Embryonic facial prominence (tissue), 1 donor: ENCODE results near the gene MVB12B.
A peak's percentile ranks its signal among the peaks of the same experiment; 100 is the strongest.

ENCODE experiments used
- DNase-seq: peaks from one replicate; pipeline ENCODE4 v3.0.0-alpha.2; 2016; ENCODE audit errors: extremely low spot score

The MVB12B gene

GRCh38 chr9:126494264-126494663 is 167.6 kb downstream of the MVB12B start:
- DNase-seq: no peak

GRCh38 chr9:126494746-126495145 is 168.1 kb downstream of the MVB12B start:
- no peak for DNase-seq

GRCh38 chr9:126495411-126496180 is 169.0 kb downstream of the MVB12B start:
- no peak for DNase-seq

- no peak for DNase-seq
Observed at GRCh38 chr9:126496181-126496576, 169.6 kb downstream of the MVB12B start.

DNA sequence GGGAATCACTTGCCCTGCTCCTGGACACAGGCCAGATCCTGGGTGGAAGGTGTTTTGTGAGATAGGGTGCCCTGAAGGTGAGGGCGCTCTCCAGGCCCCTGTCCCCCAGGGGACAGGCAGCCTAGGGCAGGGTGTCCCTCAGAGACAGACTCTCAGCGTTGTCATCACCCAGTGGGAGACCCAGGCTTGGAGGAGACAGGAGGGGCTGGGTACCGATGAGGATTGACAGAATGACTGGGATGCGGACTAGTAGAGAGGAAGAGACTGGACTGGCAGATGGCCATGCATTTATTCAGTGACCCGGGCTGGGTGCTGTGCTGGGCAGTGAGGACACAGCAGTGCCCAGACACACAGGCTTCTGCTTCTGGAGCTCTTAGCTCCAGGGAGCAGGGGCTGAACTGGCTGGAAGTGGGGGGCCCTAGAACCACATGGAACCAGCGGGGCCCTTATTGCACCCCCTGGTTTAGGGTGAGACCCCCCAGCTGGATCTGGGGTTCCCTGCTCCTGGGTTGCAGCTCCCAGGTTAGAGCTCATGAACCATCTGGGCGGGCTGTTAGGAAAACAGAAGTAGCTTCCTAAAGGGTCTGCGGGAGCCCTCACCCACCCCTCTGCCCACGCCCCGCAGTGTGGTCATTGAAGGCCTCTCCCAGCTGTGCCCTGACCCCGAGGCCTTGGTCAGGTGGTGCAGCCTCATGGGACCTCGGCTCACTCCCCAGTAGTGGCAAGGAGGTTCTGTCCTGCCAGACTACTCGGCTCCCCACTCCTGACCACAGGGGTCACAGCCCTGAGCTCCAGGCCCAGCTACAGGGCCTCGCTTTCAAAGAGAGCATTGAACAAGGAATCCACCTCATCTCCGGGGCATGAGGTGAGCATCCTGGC is 170.4 kb downstream of the MVB12B start:
- DNase-seq: no peak

DNA sequence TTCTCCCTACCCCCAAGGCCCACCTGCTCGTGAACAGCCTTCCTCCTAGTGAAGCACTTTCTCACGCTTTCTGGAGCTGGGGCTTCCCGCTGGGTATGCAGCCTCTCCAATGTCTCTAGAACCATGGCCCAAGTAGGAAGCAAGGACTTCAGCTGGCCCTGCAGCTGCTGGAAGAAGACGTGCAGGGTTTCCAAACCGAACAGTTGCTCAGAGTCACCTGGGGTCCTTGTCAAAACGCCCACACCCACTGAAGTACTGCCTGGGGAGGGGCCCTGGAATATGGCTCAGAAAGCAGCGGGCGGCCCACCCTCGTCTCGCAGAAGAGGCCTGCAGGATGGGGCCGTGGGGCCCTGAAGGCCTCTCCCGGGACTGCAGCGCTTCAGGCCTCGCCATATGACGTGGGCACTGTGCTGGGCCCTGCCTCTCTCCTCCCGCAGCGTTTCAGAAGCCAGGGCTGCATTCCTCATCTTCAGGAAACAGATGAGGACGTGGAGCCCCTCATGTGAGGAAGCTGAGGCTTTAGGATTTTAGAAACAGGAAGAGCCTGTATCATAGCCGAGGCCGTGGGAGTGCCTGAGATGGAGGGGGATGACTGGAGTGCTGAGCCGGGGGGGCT is 171.1 kb downstream of the MVB12B start:
- DNase-seq: no peak

GRCh38 chr9:126498331-126498730 is 171.7 kb downstream of the MVB12B start:
- no peak for DNase-seq

- DNase-seq: no peak
Observed at GRCh38 chr9:126499005-126499910, 172.6 kb downstream of the MVB12B start.

DNA sequence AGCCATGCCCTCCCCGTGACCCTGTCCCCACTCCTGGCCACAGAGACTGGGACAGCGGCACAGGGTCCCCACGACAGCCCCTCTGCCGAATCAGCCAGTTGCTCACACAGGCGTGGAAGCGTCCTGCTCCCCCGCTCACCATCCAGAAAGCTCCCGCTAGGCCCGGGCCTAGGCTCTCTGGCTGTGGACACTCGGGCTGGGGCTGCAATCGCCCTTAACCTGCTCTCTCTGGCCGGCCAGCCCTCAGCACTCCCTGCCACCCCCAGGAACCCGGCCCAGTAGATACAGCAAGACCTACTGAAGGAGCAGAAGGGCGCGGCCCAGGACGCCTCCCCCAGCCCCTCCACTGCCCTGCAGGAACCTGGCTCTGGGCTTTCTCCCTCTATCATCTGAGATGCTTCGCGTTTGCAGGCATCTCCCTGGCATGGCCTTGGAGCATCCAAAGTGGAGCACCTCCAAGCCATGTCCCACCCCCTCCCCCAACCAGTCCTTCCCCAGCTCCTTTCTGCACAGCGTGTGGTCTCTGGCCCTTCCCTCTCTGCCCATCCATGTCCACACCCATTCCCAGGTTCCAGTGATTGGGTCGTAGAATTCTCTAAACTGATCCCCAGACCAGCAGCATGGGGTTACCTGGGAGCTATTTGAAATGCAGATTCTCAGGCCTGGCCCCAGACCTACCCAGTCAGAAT is 173.4 kb downstream of the MVB12B start:
- no peak for DNase-seq

GRCh38 chr9:126500600-126501382 is 174.2 kb downstream of the MVB12B start:
- peak; percentile 67 for DNase-seq

DNA sequence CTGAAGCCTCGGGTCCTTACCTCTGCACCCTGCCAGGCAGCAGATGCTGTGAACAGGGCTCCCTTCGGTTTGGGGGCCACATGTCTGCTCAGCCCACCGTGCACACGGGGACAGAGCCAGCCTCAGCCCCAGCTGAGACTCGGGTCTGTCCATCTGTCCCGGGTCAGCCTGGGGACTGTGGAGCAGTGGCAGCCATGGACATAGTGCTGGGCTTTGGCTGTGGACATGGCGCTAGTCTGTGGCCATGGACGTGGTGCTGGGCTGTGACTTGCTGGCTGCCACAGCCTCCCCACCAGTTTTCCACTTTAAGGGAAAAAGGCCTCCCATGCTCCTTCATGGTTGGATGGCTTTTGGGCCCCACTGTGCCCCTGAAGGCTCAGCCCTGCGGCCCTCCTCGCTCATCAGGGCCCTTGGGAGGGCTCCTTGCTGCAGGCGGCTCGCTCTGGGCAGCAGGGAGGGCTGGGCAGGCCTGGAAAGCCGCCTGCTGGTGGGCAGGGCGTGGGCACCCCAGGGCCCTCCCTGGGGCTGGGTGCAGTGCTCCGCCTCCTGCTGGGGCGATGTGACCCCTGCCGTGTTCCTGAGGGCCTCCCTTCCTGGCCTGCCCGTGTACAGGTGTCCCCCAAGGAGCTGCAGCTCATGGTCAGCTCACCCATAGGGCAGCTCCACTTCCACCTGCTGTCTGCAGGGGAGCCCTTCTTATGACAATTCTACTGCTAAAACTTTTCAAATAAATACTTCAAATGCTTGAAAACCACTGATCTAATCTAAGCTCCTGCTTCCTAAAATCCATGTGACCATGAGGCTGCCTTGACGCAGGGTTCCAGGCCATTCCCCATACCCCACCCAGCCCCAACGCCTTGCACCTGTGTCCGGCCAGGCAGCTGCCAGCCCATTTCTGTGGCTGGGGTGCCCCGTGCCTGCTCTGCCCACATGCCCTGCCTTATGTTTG is 175.0 kb downstream of the MVB12B start:
- no peak for DNase-seq

DNA sequence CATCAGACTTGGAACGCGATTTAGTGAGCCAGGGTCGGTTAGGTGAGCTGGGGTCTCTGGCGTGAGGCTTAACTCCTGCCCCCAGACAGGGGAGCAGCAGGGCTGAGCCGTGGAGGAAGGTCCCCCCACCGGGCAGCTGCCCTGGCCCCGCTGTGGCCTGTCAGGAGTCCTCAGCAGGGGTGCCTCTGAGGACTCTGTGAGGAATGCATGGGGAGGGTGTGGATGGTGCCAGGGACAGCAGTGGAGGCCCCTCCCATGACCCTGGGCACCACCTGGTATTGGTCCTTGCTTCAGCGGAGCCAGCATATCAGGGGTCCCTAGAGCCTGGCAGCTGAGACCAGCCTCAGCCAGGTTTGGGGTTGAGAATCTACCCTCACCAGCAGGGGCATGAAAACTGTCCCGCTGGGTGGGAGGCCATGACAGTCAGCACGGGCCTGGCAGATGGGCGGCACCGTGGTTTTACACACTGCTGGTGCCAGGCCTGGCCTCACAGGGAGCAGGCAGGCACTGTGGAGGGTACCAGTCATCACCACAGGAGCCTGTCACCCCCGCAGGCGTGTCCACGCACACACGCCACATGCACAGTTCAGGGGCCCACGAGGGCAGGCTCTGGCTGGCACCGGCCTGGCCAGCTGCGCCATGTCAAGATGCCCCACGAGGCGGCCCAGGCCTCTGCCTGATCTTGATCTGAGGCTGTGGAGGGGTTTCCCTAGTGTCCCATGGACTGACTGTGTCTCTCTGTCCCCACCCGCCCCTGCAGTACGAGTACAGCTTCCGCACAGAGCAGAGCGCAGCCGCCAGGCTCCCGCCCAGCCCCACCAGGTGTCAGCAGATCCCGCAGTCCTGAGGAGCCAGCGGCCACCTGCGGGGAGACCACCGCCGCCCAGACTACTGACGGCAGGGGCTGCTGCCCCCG is 176.0 kb downstream of the MVB12B start:
- DNase-seq: no peak

DNA sequence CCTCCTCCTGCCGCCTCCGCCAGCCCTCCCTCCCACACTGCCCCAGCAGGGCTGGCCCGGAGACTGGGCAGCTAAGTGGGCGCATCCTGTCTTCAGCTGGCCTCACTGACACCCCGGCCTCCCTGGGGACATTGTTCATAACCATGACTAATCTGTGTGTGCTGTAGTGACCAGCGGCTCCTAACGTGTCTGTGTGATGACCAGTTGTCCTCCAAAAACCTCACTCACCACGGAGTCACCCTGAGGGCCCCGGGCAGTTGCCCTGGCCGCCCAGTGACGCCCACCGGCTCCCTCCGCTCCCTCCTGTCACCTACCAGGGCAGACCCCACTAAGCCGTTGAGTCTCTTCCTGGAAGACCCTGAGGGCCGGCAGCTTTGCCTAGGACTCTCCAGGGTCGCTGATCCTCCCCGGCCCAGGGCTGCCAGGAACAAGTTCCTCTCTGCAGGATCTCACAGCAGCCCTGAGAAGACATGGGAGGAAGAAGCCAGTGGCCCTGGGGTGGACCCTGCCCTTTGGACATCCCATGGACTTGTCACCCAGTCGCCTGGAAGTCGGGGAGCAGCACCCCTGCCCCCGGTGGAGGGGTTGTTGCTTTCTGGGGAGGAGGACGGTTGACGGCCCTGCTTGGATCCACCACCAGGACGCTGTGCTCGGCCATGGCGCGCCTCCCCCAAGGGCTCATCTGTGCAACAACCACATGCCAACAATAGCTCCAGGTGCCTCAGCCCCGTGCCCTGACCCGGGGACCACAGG is 176.9 kb downstream of the MVB12B start:
- DNase-seq: no peak

GRCh38 chr9:126504086-126504976 is 177.7 kb downstream of the MVB12B start:
- DNase-seq: no peak

DNA sequence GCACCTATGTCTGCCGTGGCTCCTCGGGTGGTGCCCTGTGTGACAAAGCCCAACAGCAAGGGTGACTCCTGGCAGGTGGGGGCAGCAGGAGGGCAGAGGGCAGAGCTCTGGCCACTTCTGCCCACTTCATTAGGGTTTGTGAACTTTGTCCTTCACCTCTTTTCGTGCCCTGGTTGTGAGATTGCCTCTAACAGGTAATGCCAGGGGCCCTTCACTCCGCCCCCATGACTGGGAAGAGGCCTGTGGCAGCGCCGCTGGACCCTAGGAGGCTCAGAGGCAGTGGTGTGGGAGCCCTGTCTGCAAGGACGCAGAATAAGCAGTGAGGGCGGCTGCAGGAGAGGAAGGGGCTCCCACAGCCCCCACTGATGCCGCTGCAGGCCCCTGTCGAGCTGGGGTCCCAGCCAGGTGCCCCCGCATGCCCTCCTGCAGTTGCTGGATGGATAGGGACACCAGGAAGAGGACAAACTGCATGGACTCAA is 178.4 kb downstream of the MVB12B start:
- no peak for DNase-seq
